Measurements from ENCODE around the gene NASP.

Gene NASP

GRCh38 chr1:45620588-45621500, 37.0 kb downstream of the NASP start:
- no peak for DNase-seq (ENCODE audit: low read depth)

- DNase-seq (ENCODE audit: low read depth) = no peak
These were observed 37.6 kb downstream of the NASP start for GRCh38 chr1:45621501-45621836.

- no peak for DNase-seq (ENCODE audit: low read depth)
These were observed 38.2 kb downstream of the NASP start for GRCh38 chr1:45621895-45622523.

- DNase-seq (ENCODE audit: low read depth) = no peak
These were observed 38.9 kb downstream of the NASP start for GRCh38 chr1:45622524-45623394.

GRCh38 chr1:45623972-45624371, 40.1 kb downstream of the NASP start, which contains the start of gene CCDC17:
Gene CCDC17 (minus strand): TSS chr1:45624054. CDS start chr1:45623909, 145 bp downstream.
- no peak for DNase-seq (ENCODE audit: low read depth)

- no peak for DNase-seq (ENCODE audit: low read depth)
These were observed 45.2 kb downstream of the NASP start for GRCh38 chr1:45629035-45629434.

GRCh38 chr1:45630429-45630828, 46.6 kb downstream of the NASP start:
- DNase-seq (ENCODE audit: low read depth) = no peak

- no peak for DNase-seq (ENCODE audit: low read depth)
These were observed 51.4 kb downstream of the NASP start for GRCh38 chr1:45635211-45635610.

GRCh38 chr1:45640293-45640692, 56.5 kb downstream of the NASP start:
- DNase-seq (ENCODE audit: low read depth) = no peak

GRCh38 chr1:45643321-45643720, 59.5 kb downstream of the NASP start:
- no peak for DNase-seq (ENCODE audit: low read depth)

GRCh38 chr1:45643978-45644377, 60.1 kb downstream of the NASP start:
- no peak for DNase-seq (ENCODE audit: low read depth)

- no peak for DNase-seq (ENCODE audit: low read depth)
These were observed 60.8 kb downstream of the NASP start for GRCh38 chr1:45644661-45645060.

- no peak for DNase-seq (ENCODE audit: low read depth)
These were observed 63.6 kb downstream of the NASP start for GRCh38 chr1:45647248-45648021.

GRCh38 chr1:45654540-45655280, 70.9 kb downstream of the NASP start:
- no peak for DNase-seq (ENCODE audit: low read depth)

- no peak for DNase-seq (ENCODE audit: low read depth)
These were observed 72.9 kb downstream of the NASP start for GRCh38 chr1:45656573-45657226.

- DNase-seq (ENCODE audit: low read depth) = no peak
These were observed 74.3 kb downstream of the NASP start for GRCh38 chr1:45658171-45658570.

- no peak for DNase-seq (ENCODE audit: low read depth)
These were observed 75.4 kb downstream of the NASP start for GRCh38 chr1:45659222-45659621.

- DNase-seq (ENCODE audit: low read depth) = no peak
These were observed 76.5 kb downstream of the NASP start for GRCh38 chr1:45660336-45660735.

GRCh38 chr1:45666836-45667235, 83.0 kb downstream of the NASP start:
- no peak for DNase-seq (ENCODE audit: low read depth)

- no peak for DNase-seq (ENCODE audit: low read depth)
These were observed 83.7 kb downstream of the NASP start for GRCh38 chr1:45667321-45668111.
